NCI-H69 (cell line): ENCODE data around the gene CATSPER1.
"Not testable (repeated sequence)": the region's sequence is repeated elsewhere in the genome, so short reads cannot be mapped to it uniquely, and the experiment has no call there.

Experiments used
- DNase-seq: peaks from one replicate; lab custom pipeline; 2025; lab: John Stamatoyannopoulos, UW

The CATSPER1 gene

DNA sequence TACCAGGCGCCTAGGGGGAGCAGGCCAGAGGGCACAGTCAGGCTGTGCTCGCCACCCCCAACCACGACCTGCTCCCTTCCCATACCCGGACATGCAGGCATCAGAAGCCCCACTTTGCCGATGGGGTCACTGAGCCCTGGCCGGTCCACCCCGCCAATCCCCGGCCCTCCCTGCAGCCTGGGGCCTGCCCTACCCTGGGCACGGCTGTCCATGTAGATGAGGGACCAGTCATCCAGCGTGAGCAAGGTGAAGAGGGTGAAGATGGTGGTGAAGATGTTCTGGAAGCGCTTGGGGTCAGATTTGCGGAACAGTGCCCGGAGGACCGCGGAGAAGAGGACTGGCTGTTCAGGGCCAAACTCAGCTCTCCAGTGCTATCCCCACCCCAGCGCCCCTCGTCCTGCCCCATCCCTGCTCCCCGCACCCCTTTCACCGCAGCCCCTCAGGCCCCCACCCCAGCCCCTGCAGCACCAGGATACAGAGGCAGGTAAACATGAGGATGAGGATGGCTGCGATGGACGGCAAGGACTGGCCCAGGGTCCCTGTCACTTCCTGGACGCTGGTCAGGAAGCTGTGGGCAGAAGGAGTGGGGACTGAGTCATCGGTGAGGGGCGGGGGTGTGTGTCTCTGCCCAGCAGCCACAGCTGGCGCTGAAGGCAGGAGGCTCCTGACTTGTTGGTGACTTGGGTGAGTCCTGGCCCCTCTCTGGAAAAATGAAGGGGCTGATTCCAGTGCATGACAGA, 5.5 kb downstream of the CATSPER1 start:
- no peak for DNase-seq

- DNase-seq: no peak
These were observed 6.1 kb downstream of the CATSPER1 start for GRCh38 chr11:66020212-66020611.

- DNase-seq: peak; percentile 37
These were observed 9.0 kb downstream of the CATSPER1 start for GRCh38 chr11:66017321-66017720.

DNA sequence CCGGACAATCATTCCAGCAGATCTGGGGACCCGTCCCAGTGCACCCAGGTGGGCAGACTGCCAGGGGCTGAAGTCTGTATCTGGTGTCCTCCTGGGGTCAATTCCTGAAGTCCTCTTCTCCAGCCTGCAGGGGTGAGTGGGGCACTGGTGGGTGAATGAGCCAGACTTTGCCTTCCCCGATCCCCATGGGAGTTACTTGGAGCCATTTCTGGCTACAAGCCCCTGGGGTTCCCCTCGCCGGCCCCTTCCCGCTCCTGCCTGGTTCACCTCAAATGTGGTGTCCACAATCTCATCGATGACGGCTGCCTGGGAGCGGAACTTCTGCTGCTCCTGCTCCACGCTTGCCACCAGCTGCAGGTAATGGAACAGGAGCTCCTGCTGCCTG, 9.5 kb downstream of the CATSPER1 start:
- no peak for DNase-seq

GRCh38 chr11:66015936-66016792, 10.1 kb downstream of the CATSPER1 start:
- no peak for DNase-seq

DNA sequence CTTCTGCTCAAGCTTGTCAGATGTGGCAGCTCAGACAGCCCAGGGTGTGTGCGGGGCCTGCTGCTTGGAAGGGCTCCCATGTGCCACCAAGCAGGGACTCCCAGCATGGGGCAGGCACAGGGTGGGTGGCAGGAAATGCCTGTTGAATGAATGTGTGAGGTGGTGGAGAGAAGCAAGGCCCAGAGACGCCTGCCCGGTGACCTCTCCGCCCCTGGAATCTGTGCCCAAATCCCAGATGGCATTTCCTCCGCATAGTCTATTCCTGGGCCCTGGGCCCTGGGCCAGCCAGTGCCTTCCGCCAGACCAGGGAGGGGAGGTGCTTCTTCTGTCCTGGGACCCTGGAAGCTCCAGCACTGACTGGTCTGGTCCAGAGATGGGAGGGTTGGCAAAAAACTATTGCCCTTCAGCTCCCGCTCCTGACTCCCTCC, 10.8 kb downstream of the CATSPER1 start:
- no peak for DNase-seq

DNA sequence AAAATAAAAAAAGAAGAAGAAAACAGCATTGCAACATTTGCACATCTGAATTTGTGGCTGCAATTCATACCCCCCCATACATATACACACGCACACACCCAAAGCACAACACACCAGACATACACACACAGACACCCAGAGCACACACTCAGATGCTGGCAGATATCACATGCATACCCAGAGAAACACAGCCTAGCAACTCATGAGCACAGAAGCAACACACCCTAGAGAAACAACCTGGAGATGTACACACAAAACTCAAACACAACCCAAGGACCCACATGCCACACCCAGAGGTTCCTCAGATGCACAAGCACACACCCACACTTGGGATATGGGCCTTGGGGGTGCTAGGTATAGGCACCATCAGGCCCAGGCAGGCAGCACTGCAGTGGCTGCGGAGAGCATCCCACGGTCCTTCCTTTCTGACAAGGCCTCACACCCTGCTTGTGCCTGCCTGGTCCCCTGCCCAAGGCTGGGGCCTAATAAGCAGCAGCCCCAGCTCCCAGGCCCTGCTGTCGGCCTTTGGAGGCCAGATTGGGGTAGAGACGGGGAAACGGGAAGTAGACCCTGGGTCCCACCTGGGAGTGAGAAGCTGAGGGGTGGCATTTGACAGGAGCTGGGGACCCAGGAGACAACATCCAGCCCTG, 11.3 kb downstream of the CATSPER1 start:
- no peak for DNase-seq

DNA sequence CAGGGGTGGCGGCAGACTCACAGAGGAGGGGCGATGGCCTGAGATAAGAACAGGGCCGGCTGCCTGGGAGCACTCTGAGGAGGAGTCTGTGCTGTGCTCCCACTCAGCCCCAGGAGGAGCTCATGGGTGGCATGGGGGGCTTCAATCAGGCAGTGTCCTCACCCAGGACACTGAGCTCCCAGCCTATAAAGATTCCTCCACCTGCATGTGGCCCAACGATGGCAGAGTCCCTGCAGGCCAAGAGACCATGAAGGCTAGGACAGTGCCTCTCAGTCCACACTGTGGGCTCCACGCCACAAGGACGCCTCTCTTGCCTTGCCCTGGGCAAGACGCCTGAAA, 12.5 kb downstream of the CATSPER1 start:
- DNase-seq: no peak

DNA sequence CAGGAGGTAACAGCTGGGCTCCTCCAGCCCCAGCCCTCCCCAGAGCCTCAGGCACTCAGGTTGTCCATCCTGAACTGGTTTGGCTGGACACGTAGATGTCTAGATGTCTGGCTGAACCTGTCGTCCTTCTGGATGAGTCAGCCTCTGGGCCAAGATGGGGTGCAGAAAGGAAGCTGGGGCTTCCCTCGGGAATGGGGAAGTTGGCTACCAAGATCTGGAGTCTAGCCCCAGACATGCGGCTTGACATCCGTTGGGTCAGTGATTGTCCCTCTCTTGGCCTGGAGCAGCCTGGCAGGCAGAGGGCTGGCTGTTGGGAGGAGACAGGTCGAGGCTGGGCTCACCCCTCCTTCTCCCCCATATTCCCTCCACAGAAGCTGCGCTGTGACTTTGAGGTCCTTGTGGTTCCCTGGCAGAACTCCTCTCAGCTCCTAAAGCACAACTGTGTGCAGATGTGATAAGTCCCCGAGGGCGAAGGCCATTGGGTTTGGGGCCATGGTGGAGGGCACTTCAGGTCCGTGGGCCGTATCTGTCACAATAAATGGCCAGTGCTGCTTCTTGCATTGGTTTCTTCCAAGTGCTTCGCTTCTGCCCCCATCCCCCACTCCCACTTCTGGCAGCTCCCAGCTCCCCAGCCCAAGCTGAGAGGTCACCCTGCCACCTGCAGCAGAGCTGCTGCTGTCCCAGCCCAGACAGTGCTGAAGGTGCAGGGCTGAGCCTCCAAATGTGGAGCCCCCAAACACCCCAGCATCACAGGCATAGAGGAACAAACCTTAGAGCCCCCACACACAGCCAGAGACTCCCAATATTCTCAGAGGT, 13.1 kb downstream of the CATSPER1 start:
- no peak for DNase-seq

GRCh38 chr11:66012371-66012945, 13.8 kb downstream of the CATSPER1 start:
- no peak for DNase-seq

DNA sequence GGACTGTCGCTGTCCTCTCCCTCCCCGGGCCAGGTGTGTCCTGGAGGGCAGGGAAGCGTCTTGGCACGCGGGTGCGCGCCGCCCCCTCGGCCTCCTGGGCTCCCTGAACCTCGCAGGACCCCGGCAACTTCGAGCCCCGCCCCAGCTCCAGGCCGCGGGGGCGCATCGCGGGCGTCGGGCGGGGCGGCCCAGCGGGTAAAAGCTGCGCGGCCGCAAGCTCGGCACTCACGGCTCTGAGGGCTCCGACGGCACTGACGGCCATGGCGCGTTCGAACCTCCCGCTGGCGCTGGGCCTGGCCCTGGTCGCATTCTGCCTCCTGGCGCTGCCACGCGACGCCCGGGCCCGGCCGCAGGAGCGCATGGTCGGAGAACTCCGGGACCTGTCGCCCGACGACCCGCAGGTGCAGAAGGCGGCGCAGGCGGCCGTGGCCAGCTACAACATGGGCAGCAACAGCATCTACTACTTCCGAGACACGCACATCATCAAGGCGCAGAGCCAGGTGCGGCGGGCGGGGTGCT, 14.4 kb downstream of the CATSPER1 start, which contains the start of gene CST6:
Gene CST6, plus strand, starts transcription at position 224 of the 519 bp plus-strand sequence. Its CDS starts 37 bp downstream, at position 261.
- DNase-seq: peak; percentile 44

GRCh38 chr11:66011239-66011784, 15.0 kb downstream of the CATSPER1 start:
- DNase-seq: no peak

GRCh38 chr11:66010036-66010435, 16.2 kb downstream of the CATSPER1 start:
- not testable (repeated sequence) for DNase-seq

DNA sequence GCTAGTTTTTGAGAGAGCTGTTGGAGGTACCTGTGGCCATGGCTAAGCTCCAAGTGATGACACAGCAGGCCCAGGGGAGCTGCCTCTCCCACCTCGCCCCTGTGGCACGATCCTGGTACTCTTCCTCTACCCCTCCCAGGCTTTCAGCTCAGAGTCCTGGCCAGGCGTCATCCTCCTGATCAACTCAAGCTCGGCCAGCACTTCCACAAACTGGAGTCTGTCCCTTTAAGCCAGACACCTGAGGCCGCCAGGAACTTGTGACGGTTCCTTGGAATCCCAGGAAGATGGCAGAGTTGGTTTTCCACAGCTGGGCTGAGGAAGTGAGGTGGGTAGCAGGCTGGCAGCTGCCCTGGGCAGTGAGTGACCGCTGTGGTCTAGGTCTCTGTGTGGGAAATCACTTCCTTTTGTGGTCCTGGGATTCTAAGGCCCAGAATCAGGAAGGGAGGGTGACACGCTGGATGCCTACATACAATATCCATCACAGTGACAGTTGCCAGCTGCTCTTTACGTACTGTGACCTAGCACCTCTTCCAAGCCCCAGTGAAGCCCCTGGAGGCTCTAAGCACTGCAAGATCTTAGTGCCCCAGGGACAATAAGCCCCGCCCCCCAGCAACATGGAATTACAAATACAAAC, 17.7 kb downstream of the CATSPER1 start:
- DNase-seq: peak; percentile 41

- DNase-seq: no peak
These were observed 18.2 kb downstream of the CATSPER1 start for GRCh38 chr11:66008095-66008467.

DNA sequence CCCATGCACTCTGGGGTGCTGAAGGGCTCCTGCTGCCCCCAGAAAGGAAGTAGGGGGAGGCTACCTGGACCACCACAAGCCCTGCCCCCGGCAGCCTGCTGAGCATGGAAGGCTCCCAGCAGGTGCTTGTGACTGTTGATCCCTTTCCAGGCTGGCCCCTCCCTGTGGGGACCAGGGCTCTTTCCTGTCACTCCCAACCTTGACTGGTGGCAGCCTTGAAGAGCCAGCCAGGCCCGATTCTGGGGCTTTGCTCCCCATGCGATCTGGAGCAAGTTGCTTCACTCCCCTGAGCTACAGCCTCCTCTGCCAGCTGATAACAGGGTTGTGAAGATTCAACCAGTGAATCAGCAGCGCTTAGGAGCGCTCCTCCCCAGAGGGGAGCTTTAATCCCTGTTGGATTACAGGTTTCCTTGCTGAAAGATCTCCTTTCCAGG, 19.1 kb downstream of the CATSPER1 start:
- DNase-seq: no peak

DNA sequence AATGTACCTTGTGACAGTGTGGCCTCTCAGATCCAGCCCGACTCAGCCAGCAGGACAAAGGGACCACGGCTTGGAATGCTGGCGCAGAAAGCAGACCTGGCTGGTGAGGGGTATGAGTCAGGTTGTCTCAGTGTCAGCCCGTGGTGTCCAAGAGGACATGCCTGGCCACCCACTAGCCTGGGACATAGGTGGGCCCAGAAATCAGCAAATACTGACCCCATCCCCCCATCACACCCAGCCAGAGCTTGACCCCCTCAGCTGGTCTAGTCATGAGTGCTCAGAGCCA, 19.4 kb downstream of the CATSPER1 start:
- DNase-seq: no peak

- DNase-seq: no peak
These were observed 20.0 kb downstream of the CATSPER1 start for GRCh38 chr11:66006134-66006890.

- DNase-seq: no peak
These were observed 22.1 kb downstream of the CATSPER1 start for GRCh38 chr11:66004186-66004585.

DNA sequence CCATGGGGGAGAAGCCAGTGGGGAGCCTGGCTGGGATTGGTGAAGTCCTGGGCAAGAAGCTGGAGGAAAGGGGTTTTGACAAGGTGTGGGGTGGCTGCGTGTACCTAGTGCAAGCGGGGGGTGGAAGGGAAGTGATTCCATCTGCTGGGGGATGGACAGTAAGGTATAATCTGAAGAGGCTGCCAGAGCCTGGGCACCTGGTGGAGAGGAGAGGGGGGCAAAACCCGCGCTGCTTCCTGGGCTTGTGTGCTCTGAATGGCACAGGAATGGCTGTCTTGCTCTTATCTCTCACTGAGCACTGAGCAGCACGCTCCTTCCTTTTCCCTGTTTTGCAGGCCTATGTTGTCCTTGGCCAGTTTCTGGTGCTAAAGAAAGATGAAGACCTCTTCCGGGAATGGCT, 23.0 kb downstream of the CATSPER1 start:
- peak; percentile 15 for DNase-seq
